ENCODE results near the gene DOC2A. TPM values are rescaled to one million over a fixed set of nuclear protein-coding genes. Genes with fewer than 3 reads are reported as not detected.

Gene DOC2A
- total and polyA plus RNA-seq, 2 donors (not counting 1 experiment from before 2014, with no cell fraction given), result not detected

GRCh38 chr16:29978564-29979270 lies 32.1 kb downstream of the DOC2A start:
- WGBS (ENCODE audit: insufficient coverage), result 100% methylated on average over 2 of the region's 9 CpGs
- Mint-ChIP-seq H3K4me1 (peaks cover 27% of the 10 kb centered on the region), H3K4me3 (no peak overlapping the region), H3K9me3 (ENCODE audit: insufficient read depth) (no peaks in the 10 kb centered on the region), H3K27me3 (no peaks in the 10 kb centered on the region), H3K27ac (no peak overlapping the region)
- Histone ChIP-seq H3K79me2 (ENCODE audit: control insufficient read depth, insufficient read depth, low read length) (peaks cover 40% of the 10 kb centered on the region), H3K27me3 (replicated peaks in 1 of 4; ENCODE audit: control extremely low read depth in 1 of 4, control insufficient read depth in 3 of 4, insufficient read depth in 4 of 4, low read length in 3 of 4) (no peaks in the 10 kb centered on the region), H2AFZ (ENCODE audit: insufficient read depth, low read depth, low read length, poor library complexity, severe bottlenecking) (no peak overlapping the region), H3K9ac (ENCODE audit: low read length) (no peak overlapping the region), H4K20me1 (ENCODE audit: control insufficient read depth, insufficient read depth, low read length, poor library complexity, severe bottlenecking) (peaks cover 16% of the 10 kb centered on the region), H3K4me3 (ENCODE audit: control extremely low read depth in 1 of 5, extremely low read depth in 1 of 5, insufficient read depth in 1 of 5, low read depth in 2 of 5, low read length in 4 of 5) (no peak overlapping the region), H3K27ac (ENCODE audit: low read length in 2 of 2) (no peak overlapping the region), H3K4me2 (replicated peaks; ENCODE audit: low read depth, low read length, poor library complexity, severe bottlenecking) (no peak overlapping the region), H3K36me3 (replicated peaks in 1 of 2; ENCODE audit: control extremely low read depth in 1 of 2, control insufficient read depth in 1 of 2, extremely low read depth in 1 of 2, insufficient read depth in 2 of 2, low read length in 1 of 2) (peaks cover 2 to 60% of the 10 kb centered on the region in 2 experiments), H3K4me1 (ENCODE audit: control insufficient read depth in 2 of 2, insufficient read depth in 2 of 2, low read length in 2 of 2) (peaks cover 24 to 29% of the 10 kb centered on the region in 2 donors), H3K9me3 (ENCODE audit: control extremely low read depth in 1 of 3, control insufficient read depth in 2 of 3, insufficient read depth in 1 of 3, low read length in 2 of 3) (no peaks in the 10 kb centered on the region)
- intact Hi-C loops (cut with micrococcal nuclease), result no loop called here
- DNase-seq (no peak), ATAC-seq (ENCODE audit: low read depth) (no peak)
- ChIA-PET POLR2A (interaction anchor here (0.6 kb wide), 1 partner anchor 318 kb away, joined by 4 read pairs; no protein-coding TSS in a partner anchor), CTCF (interaction anchor here (0.5 kb wide), 1 partner anchor 655 kb away, joined by 3 read pairs; no protein-coding TSS in a partner anchor)
- TF ChIP-seq EZH2 (IDR thresholded peaks at IDR 0.05; ENCODE audit: borderline replicate concordance, insufficient read depth, low read depth, low read length, poor library complexity, severe bottlenecking) (no peak), CTCF (IDR thresholded peaks at IDR 0.05) (no peak)

GRCh38 chr16:29978081-29978480 lies 32.7 kb downstream of the DOC2A start:
- DNase-seq (no peak), ATAC-seq (ENCODE audit: low read depth) (no peak)
- H3K36me3 ChIP-seq (replicated peaks in 1 of 2; ENCODE audit: control extremely low read depth in 1 of 2, control insufficient read depth in 1 of 2, extremely low read depth in 1 of 2, insufficient read depth in 2 of 2, low read length in 1 of 2), result peaks cover 2 to 54% of the 10 kb centered on the region in 2 experiments
- peaks cover 27 to 33% of the 10 kb centered on the region in 2 donors for H3K4me1 ChIP-seq (ENCODE audit: control insufficient read depth in 2 of 2, insufficient read depth in 2 of 2, low read length in 2 of 2)
- intact Hi-C loops (cut with micrococcal nuclease), result no loop called here
- H3K4me2 ChIP-seq (replicated peaks; ENCODE audit: low read depth, low read length, poor library complexity, severe bottlenecking), result no peak overlapping the region
- Mint-ChIP-seq H3K4me3 (no peak overlapping the region), H3K27me3 (no peaks in the 10 kb centered on the region), H3K4me1 (peaks cover 32% of the 10 kb centered on the region), H3K27ac (no peak overlapping the region), H3K9me3 (ENCODE audit: insufficient read depth) (no peaks in the 10 kb centered on the region)
- H4K20me1 ChIP-seq (ENCODE audit: control insufficient read depth, insufficient read depth, low read length, poor library complexity, severe bottlenecking), result peaks cover 16% of the 10 kb centered on the region
- no peak overlapping the region for H2AFZ ChIP-seq (ENCODE audit: insufficient read depth, low read depth, low read length, poor library complexity, severe bottlenecking)
- H3K27ac ChIP-seq (ENCODE audit: low read length in 2 of 2), result no peak overlapping the region
- no peaks in the 10 kb centered on the region for H3K9me3 ChIP-seq (ENCODE audit: control extremely low read depth in 1 of 3, control insufficient read depth in 2 of 3, insufficient read depth in 1 of 3, low read length in 2 of 3)
- H3K9ac ChIP-seq (ENCODE audit: low read length), result no peak overlapping the region
- peaks cover 41% of the 10 kb centered on the region for H3K79me2 ChIP-seq (ENCODE audit: control insufficient read depth, insufficient read depth, low read length)
- no peaks in the 10 kb centered on the region for H3K27me3 ChIP-seq (replicated peaks in 1 of 4; ENCODE audit: control extremely low read depth in 1 of 4, control insufficient read depth in 3 of 4, insufficient read depth in 4 of 4, low read length in 3 of 4)
- ChIA-PET CTCF (no interaction called here), POLR2A (interaction anchor here (0.6 kb wide), 1 partner anchor 317 kb away, joined by 4 read pairs; no protein-coding TSS in a partner anchor)
- WGBS (ENCODE audit: insufficient coverage), result 96% methylated on average over 7 of the region's 9 CpGs
- TF ChIP-seq EZH2 (IDR thresholded peaks at IDR 0.05; ENCODE audit: borderline replicate concordance, insufficient read depth, low read depth, low read length, poor library complexity, severe bottlenecking) (no peak), CTCF (IDR thresholded peaks at IDR 0.05) (no peak)
- H3K4me3 ChIP-seq (ENCODE audit: control extremely low read depth in 1 of 5, extremely low read depth in 1 of 5, insufficient read depth in 1 of 5, low read depth in 2 of 5, low read length in 4 of 5), result no peak overlapping the region

All from B cell (primary cell).